ENCODE measurements around the gene CRISPLD2. TPM values are rescaled to one million over a fixed set of nuclear protein-coding genes. Genes with fewer than 3 reads are reported as not detected.

CRISPLD2 gene
- total and polyA plus RNA-seq, 9 of the 15 experiments (the other 6 are each of a cell fraction or from before 2014, with no cell fraction given), result 0.03 to 0.24 (median 0.04) TPM; not detected in 4

DNA sequence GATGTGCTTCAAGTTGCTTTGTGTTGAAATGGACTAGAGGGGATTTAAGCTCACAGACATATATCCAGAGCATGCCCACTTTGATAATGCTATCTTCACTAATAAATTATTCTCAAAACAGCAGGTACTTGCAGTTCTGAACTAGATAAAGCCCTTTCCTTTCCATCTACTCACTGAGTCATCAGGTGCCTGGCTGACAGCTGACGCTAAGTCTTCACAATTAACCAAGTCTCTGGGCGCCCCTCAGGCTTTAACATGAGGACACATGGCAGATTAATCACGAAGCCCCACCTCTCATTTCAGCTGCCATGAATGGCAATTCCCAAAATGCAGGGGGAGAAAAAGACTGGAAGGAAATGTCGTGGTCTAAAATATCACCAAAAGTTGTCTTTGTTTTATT, 29.5 kb upstream of the CRISPLD2 start:
- Histone ChIP-seq H3K27me3 (ENCODE audit: control insufficient read depth in 2 of 2, insufficient read depth in 2 of 2, low read length in 2 of 2) (peaks cover 0 to 12% of the 10 kb centered on the region in 2 experiments; a peak in 2 of 5 replicates), H3K36me3 (ENCODE audit: control insufficient read depth, insufficient read depth, low read length) (no peaks in the 10 kb centered on the region), H3K79me2 (ENCODE audit: control insufficient read depth, insufficient read depth, low read length) (no peaks in the 10 kb centered on the region), H3K4me3 (no peak overlapping the region), H3K9me1 (ENCODE audit: control insufficient read depth, insufficient read depth, low read length) (no peaks in the 10 kb centered on the region), H3K4me1 (replicated peaks in 1 of 2; ENCODE audit: control insufficient read depth in 2 of 2, insufficient read depth in 2 of 2, low read length in 2 of 2) (peaks cover 0 to 13% of the 10 kb centered on the region in 2 experiments; a peak in 2 of 5 replicates), H2AFZ (ENCODE audit: low read depth, low read length) (no peak overlapping the region), H3K9ac (ENCODE audit: insufficient read depth in 1 of 2, low read depth in 2 of 2, low read length in 2 of 2) (no peak overlapping the region), H3K9me3 (replicated peaks; ENCODE audit: control insufficient read depth, insufficient read depth, low read depth, low read length) (no peaks in the 10 kb centered on the region), H4K20me1 (replicated peaks; ENCODE audit: control insufficient read depth, insufficient read depth, low read length) (no peaks in the 10 kb centered on the region), H3K4me2 (ENCODE audit: insufficient read depth, low read length) (no peak overlapping the region), H3K27ac (ENCODE audit: extremely low read depth, low read depth, low read length) (no peak overlapping the region)
- no TSS peak for BruUV-seq (replicated peaks)
- DNase-seq (ENCODE audit: extremely low read depth in 1 of 4, low spot score in 3 of 4), result no peak
- intact Hi-C loops (cut with micrococcal nuclease), result no loop called here
- ChIA-PET CTCF (ENCODE audit: low intra/inter-chr PET ratio) (no interaction called here), POLR2A (interaction anchor here (1.1 kb wide), 1 partner anchor 32 kb away, joined by 3 read pairs; no protein-coding TSS in a partner anchor)
- ATAC-seq, result no peak
- no peak for FAIRE-seq
- 20% methylated on average over 4 of the region's 4 CpGs for WGBS (ENCODE audit: insufficient coverage, low coverage, missing lambda C conversion rate)
- in situ Hi-C loops (cut with MboI), result no loop called here
- TF ChIP-seq PKNOX1 (IDR thresholded peaks at IDR 0.05), result peak; percentile 23; the same call in 1 of the 2 replicates
- TF ChIP-seq, protein P1, sequence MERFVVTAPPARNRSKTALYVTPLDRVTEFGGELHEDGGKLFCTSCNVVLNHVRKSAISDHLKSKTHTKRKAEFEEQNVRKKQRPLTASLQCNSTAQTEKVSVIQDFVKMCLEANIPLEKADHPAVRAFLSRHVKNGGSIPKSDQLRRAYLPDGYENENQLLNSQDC (CRISPR knock-in tag; IDR thresholded peaks at IDR 0.05), result no peak

DNA sequence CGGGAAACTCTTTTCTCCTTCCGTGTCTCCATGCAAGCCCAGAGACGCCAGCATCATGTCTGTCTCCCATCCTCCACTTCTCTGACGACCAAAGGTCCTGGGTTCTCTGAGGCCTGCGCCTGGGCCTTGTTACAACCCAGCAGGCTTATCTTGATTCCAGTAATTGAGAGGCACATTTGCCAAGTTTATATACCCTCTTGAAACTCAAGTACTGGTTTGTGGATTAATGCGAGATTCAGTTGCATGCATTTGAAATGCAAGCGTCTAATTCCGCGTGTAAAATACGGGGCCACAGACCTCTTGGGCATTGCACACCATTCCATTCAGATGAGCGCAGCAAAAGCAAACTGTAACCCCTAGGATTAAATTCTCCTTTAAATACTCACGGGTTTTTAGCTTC, 28.7 kb upstream of the CRISPLD2 start:
- in situ Hi-C loops (cut with MboI), result no loop called here
- Histone ChIP-seq H3K4me2 (ENCODE audit: insufficient read depth, low read length) (no peak overlapping the region), H3K9me3 (replicated peaks; ENCODE audit: control insufficient read depth, insufficient read depth, low read depth, low read length) (no peaks in the 10 kb centered on the region), H2AFZ (ENCODE audit: low read depth, low read length) (no peak overlapping the region), H3K9ac (ENCODE audit: insufficient read depth in 1 of 2, low read depth in 2 of 2, low read length in 2 of 2) (no peak overlapping the region), H3K27me3 (ENCODE audit: control insufficient read depth in 2 of 2, insufficient read depth in 2 of 2, low read length in 2 of 2) (peaks cover 0 to 12% of the 10 kb centered on the region in 2 experiments; a peak in 2 of 5 replicates), H3K4me3 (no peak overlapping the region), H3K9me1 (ENCODE audit: control insufficient read depth, insufficient read depth, low read length) (no peaks in the 10 kb centered on the region), H3K79me2 (ENCODE audit: control insufficient read depth, insufficient read depth, low read length) (no peaks in the 10 kb centered on the region), H3K4me1 (replicated peaks in 1 of 2; ENCODE audit: control insufficient read depth in 2 of 2, insufficient read depth in 2 of 2, low read length in 2 of 2) (peaks cover 2 to 13% of the 10 kb centered on the region in 2 experiments; a peak in 2 of 5 replicates), H4K20me1 (replicated peaks; ENCODE audit: control insufficient read depth, insufficient read depth, low read length) (no peaks in the 10 kb centered on the region), H3K36me3 (ENCODE audit: control insufficient read depth, insufficient read depth, low read length) (no peaks in the 10 kb centered on the region), H3K27ac (ENCODE audit: extremely low read depth, low read depth, low read length) (no peak overlapping the region)
- ATAC-seq (no peak), DNase-seq (ENCODE audit: extremely low read depth in 1 of 4, low spot score in 3 of 4) (no peak), FAIRE-seq (peak; percentile 46)
- 44% methylated on average over 12 of the region's 12 CpGs for WGBS (ENCODE audit: insufficient coverage, low coverage, missing lambda C conversion rate)
- POLR2A ChIA-PET, result interaction anchor here (0.6 kb wide), 1 partner anchor 11 kb away, joined by 4 read pairs; no protein-coding TSS in a partner anchor
- intact Hi-C loops (cut with micrococcal nuclease), result no loop called here
- TF ChIP-seq CBX1 (IDR thresholded peaks at IDR 0.05; ENCODE audit: low read depth), result no peak
- no peak for TF ChIP-seq HNRNPL (IDR thresholded peaks at IDR 0.05; ENCODE audit: low read depth, low read length)
- no peak for TF ChIP-seq HMG20A (CRISPR knock-in tag; conservative IDR thresholded peaks at IDR 0.05)
- TF ChIP-seq E2F8 (IDR thresholded peaks at IDR 0.05; ENCODE audit: low read depth, partially characterized antibody), result no peak
- TF ChIP-seq NUFIP1 (IDR thresholded peaks at IDR 0.05; ENCODE audit: partially characterized antibody), result no peak
- no peak for TF ChIP-seq TRIM24 (IDR thresholded peaks at IDR 0.05)
- no peak for TF ChIP-seq HIVEP1 (CRISPR knock-in tag; IDR thresholded peaks at IDR 0.05)
- BruUV-seq (replicated peaks), result no TSS peak
- CTCF ChIA-PET (ENCODE audit: low intra/inter-chr PET ratio), result no interaction called here
